EH (cell line): ENCODE results near the gene AP4E1.
"Not testable (repeated sequence)": the region's sequence is repeated elsewhere in the genome, so short reads cannot be mapped to it uniquely, and the experiment has no call there.

Experiments used
- DNase-seq: peaks from one replicate; pipeline ENCODE4 v3.0.0-alpha.2; 2015; ENCODE audit warnings: low read depth

The AP4E1 gene

DNA sequence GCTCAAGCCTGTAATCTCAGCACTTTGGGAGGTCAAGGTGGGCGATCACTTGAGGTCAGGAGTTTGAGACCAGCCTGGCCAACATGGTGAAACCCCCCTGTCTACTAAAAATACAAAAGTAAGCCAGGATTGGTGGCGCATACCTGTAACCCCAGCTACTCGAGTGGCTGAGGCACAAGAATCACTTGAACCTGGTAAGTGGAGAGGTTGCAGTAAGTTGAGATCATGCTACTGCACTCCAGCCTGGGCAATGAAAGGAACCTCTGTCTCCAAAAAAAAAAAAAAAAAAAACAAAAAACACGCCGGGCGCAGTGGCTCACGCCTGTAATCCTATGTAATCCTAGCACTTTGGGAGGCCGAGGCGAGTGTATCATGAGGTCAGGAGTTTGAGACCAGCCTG is 18.9 kb upstream of the AP4E1 start:
- no peak for DNase-seq

DNA sequence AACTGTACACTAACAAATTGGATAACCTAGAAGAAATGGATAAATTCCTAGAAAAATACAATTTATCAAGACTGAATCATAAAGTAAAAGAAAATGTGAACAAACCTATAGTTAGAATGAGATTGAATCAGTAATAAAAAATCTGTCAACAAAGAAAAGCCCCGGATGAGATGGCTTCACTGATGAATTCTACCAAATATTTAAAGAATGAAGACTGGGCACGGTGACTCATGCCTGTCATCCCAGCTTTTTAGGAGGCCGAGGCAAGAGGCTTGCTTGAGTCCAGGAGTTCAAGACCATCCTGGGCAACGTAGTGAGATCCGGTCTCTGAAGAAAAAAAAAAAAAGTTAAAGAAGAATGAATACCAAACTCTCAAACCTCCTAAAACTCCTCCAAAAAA is 17.7 kb upstream of the AP4E1 start:
- DNase-seq, result peak; percentile 63

- no peak for DNase-seq
Observed at GRCh38 chr15:50891159-50891558, 17.3 kb upstream of the AP4E1 start.

DNA sequence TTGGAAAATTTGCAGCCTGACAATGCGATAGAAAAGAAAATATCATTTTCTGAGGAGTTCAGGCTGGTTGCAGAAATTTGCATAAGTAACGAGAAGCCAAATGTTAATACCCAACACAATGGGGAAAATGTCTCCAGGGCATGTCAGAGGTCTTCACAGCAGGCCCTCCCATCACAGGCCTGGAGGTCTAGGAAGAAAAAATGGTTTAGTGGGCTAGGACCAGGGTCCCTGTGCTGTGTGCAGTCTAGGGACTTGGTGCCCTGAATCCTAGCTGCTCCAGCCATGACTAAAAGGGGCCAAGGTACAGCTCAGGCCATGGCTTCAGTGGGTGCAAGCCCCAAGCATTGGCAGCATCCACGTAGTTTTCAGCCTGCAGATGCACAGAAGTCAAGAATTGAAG is 14.5 kb upstream of the AP4E1 start:
- DNase-seq, result no peak

- DNase-seq, result not testable (repeated sequence)
Observed at GRCh38 chr15:50901390-50901789, 7.1 kb upstream of the AP4E1 start.

- DNase-seq, result no peak
Observed at GRCh38 chr15:50904211-50904610, 4.3 kb upstream of the AP4E1 start.

- no peak for DNase-seq
Observed at GRCh38 chr15:50905055-50905454, 3.4 kb upstream of the AP4E1 start.

GRCh38 chr15:50906954-50907600 is 1.4 kb upstream of the AP4E1 start:
- no peak for DNase-seq

DNA sequence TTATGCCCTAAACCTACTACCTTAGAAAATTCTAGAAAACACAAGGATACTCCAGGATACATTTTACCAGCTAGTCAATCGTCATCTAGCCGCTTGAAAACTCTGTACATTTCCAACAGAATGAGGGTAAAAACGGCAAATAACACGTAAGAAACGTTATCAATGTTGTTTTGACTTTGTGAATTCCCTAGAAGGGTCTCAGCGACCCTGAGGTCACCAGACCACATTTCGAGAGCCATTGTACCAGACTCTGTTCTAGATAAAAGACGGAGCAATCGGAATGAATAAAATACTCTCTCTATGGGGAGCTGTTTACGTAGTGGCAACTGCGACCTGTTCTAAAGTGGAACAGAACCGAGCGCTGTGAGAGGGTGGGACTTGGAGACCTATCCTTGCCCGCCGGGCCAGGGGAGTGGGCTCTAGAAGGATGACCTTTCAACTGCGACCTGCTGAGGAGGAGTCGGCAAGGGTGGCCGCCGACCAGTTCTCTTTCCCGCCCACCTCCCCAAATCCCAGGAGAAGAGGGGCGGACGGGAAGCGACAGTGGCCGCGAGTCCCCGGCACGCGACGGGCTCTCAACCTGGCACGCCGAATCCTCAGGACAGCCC is 778 bp upstream of the AP4E1 start:
- peak; percentile 49 for DNase-seq

DNA sequence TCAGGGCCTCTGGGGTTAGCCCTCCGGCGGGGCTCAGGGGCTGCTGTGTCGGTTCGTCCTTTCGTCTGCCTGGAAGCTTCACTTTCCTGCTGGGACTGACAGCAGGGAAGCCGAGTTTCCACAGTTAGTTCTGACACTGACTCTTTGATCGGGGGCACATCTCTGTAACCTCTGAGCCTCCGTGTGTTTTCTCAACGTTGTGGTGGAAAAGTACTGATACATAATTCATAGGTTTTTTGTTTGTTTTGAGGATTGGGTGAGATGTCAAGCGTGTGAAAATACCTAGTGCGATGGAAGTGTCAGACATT is 481 bp downstream of the AP4E1 start:
- DNase-seq, result no peak

DNA sequence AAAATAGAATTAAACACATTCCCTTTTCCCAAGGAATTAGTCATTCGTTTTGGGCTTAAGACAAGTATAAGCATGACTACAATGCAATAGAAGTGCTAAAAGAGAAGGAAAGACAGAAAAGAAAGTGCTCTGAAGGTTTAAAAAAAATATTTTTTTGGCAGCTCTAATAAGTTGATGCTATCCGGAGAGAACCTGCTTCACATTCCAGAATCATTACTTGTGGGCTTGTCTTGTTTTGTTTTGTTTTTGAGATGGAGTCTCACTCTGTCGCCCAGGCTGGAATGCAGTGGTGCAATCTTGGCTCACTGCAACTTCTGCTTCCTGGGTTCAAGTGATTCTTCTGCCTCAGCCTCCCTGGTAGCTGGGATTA is 1.9 kb downstream of the AP4E1 start:
- peak; percentile 94 for DNase-seq

DNA sequence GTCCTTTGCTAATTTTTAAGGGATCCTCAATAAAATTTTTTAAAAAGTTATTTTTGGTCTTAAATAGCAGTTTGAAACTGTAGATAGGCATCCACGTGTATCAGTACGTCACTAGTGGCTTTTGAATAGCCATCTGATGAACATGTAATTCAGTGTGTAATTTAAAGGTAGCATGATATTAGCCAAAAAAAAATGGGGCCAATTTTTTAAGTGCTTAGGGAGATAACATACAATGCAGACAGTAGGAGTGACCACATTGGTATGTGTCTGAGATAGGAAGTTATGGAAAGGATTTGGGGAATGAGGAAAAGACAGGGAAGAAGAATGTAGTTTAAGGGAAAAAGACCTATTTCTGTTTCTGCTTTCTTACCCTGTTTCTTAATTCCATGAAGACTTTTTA is 2.5 kb downstream of the AP4E1 start:
- DNase-seq, result peak; percentile 72

- DNase-seq, result no peak
Observed at GRCh38 chr15:50911621-50912020, 3.1 kb downstream of the AP4E1 start.

DNA sequence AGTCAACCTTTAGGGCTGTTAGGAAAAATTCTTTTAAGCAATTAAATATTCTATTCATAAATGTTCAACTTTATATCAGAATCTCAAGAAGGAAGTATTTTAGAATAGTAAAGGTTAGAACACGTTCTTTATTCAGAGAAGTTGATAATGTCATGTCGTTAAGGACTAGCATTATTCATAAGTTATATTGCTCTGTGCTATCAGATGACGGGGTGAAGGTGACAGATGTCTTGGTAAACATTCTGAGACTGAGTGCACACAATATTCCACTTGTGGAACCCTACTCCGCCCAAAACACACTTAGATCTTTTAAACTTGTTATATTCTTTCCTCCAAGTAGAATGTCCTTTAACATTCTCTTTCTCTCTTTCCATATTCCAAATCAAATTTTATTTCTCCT is 7.9 kb downstream of the AP4E1 start:
- no peak for DNase-seq

GRCh38 chr15:50919359-50919758 is 10.9 kb downstream of the AP4E1 start:
- not testable (repeated sequence) for DNase-seq

DNA sequence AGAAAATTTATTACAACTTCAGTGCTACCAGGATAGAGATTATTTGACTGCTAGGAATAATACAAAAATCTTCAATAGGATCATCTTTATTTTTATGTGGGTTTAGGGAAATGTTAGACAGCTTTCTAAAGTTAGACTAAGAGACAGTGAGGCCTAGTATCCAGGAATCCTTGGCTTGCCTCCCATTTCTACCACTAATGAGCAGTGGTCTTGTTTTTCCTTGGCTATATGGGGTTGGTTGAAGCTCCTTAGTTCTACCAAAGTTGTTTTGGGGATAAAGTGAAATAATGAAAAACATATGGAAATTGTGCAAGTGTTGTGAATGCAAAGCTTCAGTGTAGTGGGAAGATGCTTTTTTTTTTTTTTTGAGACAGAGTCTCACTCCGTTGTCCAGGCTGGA is 16.8 kb downstream of the AP4E1 start:
- DNase-seq, result peak; percentile 40

GRCh38 chr15:50929062-50929461 is 20.6 kb downstream of the AP4E1 start:
- DNase-seq, result no peak

- DNase-seq, result no peak
Observed at GRCh38 chr15:50930792-50931191, 22.3 kb downstream of the AP4E1 start.

DNA sequence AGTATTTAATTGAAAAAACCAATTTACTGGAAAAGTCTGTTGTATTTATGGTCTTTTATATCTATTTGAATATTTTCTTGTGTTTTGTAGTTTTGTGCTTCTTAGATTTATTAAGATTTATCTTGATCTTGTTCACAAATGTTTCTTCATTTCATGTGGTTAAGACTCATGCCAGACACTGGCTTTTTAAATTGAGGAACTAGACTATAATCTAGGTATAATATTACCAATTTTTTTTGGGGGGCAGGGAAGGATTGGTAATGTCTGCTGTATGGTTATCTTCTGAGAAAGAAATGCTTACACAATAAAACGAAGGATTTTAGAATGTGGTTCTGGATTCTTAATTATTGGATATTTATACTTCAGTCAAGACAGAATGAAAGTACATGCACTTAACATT is 24.9 kb downstream of the AP4E1 start:
- no peak for DNase-seq

DNA sequence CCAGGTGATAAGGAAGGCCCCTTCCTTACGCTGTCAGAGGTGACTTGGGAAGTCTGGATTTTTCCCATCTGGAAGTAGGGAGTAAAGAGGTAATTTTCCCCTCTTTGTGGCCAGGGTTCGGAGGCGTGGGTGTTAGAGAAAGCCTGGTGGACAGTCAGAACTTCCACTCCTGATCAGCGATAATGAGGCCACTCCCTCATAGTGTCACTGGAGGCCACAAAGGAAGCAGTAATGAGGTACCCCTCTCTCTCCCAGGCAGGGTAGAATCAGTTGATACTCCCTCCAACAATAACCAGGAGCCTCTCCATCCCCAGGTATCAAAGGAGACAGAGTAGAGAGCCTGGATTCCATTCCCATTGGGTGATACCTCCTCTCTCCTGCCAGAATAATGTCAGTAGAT is 30.0 kb downstream of the AP4E1 start:
- DNase-seq, result no peak

DNA sequence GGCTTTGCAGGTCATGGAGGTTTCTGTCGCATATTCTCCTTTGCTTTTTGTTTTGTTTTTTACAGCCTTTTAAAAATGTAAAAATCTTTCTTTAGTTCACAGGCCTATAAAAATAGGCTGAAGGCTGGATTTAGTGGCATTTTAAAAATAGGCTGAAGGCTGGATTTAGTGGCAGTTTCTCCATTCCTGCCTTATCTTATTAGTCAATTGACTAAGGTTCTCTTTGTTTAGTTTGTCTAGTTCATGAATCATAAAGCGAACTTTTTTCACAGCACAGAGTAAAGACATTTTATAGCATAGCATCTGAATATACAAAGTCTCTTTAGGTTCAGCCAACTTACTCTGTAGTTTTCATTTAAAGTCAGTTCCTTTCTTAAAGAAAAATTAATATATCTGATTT is 31.4 kb downstream of the AP4E1 start:
- DNase-seq, result peak; percentile 69

- DNase-seq, result peak; percentile 41
Observed at GRCh38 chr15:50940506-50940905, 32.0 kb downstream of the AP4E1 start.

GRCh38 chr15:50943638-50944037 is 35.2 kb downstream of the AP4E1 start:
- peak; percentile 10 for DNase-seq

GRCh38 chr15:50944672-50945071 is 36.2 kb downstream of the AP4E1 start:
- DNase-seq, result no peak
